ENCODE data around the gene TNS1. TPM values are rescaled to one million over a fixed set of nuclear protein-coding genes. Genes with fewer than 3 reads are reported as not detected.

TNS1 gene
- polyA plus RNA-seq, 4 donors, result 57.5 to 82.9 (median 63.6) TPM

DNA sequence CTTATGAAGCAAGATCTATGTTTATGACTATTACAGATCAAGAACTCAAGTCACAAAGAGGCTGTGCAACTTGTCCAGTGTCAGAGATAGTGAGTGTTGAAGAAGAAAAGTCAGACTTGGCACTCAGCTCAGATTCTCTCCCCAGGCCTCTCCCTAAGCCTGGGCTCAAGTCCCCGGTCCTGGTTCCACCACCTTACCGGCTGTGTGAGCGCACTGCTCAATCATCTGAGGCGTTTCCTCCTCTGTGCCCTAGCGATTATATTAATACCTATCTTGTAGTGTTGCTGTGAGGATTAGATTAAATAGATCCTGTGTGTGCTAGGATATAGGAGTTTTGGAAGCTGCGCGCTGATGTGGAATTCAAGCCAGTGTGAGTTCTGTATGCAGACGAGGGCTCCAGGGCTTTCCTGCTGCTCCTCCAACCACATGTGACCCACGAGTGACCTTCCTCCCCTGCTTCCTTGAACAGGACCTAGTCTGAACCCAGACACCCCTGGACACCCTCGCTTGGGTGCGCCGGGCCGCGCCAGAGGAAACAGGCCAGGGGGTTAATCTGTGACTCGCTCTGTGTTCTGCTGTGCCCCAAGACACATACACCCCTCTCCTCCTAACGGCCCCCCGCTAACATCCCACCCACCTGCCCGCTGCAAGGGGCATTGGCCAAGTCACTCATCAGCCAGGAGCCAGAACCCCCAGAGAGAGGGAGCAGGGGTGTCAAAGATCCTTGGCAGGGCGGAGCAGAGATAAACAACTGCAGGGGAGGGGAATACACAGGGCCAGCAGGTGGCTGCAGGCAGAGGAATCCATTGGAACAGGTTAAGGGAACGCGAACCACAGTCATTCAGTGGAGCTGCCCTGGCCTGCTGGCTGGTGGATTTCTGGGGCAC lies 38.3 kb downstream of the TNS1 start:
- no peak for DNase-seq (ENCODE audit: low read depth in 4 of 4, low spot score in 3 of 4)

DNA sequence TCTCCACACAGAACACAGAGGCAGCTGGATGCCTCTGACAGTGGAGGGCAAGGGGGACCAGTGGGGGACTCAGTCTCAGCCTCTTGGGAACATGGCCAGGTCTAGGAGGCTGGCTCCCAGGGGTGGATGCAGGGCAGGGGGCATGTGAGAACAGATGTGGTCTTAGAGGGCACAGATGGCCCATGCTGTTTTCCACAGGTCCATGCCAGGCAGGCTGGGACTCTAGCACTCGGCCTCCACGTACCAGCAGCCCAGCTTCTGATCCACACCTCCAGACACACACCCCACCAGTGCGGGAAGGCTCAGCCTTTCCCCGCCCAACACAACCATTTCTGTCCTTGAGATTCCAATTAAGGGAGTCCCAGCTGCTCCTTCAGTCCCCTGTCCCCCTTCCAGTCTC lies 42.4 kb downstream of the TNS1 start:
- no peak for DNase-seq (ENCODE audit: low read depth in 4 of 4, low spot score in 3 of 4)

DNA sequence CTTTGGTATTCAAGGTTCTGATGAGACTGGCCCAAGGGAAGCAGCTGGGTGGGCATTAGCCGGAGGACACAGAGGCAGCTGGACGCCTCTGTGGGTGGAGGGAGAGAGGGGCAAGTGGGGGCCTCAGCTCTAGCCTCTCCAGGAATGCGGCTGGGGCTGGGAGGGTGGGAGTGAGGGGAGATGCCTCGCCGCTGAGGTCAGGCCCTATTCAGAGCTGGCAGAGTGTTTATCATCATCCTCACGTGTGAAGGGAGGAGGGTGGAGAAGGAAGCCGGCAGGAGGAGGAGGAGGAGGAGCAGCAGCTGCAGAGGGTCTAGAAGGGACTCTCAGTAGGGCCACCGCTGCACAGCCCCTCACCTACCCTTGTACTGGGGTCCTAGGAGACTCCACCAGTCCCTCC lies 43.1 kb downstream of the TNS1 start:
- no peak for DNase-seq (ENCODE audit: low read depth in 4 of 4, low spot score in 3 of 4)

DNA sequence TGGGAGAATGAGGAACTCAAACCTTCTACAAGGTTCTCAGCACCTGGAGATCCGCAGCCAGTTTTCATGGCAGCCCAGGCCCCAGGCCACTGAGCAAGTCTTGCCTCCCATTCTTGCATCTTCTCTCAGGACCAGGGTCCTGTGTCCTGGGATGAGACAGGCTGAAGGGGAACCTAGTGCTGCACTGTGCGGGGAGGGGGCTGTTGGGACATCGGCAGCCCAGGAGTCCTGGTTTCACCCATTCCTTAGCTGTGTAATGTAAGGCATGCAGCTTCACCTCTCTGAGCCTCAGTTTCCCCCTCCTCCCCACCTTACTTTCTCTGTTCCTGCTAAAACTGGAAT lies 43.9 kb downstream of the TNS1 start:
- DNase-seq (ENCODE audit: low read depth in 4 of 4, low spot score in 3 of 4), result no peak

DNA sequence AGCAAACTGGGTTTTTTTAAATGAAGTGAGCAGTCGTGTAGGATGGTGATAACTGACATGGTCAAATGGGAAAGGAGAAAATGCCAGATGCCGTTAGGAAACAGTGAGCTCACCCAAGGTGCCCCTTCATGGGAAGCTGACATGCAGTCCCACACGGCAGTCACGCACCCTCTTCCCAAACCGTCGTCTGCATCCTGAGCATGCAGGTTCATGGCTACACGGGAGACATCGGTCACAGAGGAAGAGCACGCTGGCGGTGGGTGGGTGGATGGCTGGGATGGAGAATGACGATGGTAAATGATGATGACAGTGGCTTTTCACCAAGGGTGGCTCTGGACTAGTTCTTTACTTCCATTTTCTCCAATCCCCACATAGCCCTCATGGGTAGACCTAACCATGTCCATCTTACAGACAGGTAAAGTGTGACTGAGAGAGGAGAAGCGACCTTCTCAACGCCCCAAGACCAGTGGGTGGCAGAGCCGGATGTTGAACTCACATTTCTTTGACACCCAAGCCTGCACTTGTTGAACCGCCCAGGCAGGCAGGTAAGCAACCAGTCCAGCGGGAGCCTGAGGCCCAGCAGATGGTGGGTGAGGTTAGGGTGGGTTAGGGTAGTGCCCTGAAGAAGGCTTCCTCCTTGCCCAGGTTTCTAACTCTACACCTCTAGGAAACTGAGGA lies 44.5 kb downstream of the TNS1 start:
- DNase-seq (ENCODE audit: low read depth in 4 of 4, low spot score in 3 of 4), result no peak

DNA sequence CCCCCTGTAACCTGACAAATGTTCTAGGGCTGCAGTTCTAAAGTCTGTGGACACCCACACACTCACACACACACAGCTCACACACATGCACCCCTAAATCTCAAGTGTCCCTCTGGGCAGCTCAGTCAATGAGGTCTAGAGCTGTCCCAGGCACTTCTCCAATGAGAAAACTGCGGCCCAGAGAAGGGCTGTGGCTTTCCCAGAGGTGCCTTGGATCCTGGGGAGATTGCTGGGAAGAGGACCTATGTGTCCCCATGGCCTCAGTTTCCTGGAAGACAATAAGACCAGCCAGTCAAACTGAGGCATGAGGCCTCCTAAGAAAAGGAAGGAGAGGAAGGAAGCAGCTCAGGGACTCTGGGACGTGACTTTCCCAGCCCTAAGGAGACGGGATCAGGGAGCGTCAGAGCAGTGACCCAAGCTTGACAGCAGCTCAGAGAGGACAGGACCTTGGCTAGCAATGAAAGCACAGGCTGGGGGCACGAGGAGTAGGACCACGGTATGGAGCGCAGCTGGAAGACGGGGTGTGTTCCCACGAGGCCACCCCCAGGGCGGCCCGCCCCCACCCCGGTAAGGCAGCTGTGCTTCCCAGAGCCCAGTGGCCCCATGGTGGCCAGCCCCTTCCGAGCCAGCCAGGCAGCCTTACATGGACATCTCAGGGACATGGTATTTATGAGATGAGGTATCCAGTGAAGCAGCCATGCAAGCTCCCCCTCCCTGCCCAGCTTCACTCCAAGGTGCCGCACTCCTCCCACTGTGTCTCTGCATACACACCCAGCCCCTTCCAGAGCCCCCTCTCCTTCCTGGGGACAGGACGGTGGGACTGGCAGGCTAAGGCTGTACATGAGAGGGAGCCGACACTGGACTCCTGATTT lies 46.0 kb downstream of the TNS1 start:
- no peak for DNase-seq (ENCODE audit: low read depth in 4 of 4, low spot score in 3 of 4)

DNA sequence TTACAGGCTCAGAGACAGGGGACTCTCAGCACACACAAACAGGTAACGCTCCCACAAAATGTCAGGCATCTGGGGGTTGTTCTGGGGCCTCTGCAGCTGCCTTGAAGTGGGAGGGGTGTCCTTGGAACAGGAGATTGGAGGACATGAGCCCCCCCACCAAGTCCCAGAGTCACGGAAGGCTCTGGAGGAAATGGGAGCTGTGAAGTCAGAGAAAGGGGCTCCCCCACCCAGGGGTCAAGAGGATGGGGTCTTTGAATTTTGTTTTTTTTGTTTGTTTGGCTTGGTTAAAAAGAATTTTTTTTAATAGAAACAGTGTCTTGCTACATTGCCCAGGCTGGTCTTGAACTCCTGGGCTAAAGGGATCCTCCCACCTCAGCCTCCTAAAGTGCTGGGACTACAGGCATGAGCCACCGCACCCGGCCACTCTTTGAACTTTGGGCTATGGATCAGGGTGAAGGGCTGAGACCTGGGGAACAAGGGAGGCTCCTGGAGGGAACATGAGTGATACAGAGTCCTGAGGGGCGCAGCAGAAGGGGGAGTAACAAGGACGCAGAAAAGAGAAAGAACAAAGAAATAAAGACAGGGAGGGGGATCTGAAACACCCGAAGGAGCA lies 46.8 kb downstream of the TNS1 start:
- no peak for DNase-seq (ENCODE audit: low read depth in 4 of 4, low spot score in 3 of 4)

DNA sequence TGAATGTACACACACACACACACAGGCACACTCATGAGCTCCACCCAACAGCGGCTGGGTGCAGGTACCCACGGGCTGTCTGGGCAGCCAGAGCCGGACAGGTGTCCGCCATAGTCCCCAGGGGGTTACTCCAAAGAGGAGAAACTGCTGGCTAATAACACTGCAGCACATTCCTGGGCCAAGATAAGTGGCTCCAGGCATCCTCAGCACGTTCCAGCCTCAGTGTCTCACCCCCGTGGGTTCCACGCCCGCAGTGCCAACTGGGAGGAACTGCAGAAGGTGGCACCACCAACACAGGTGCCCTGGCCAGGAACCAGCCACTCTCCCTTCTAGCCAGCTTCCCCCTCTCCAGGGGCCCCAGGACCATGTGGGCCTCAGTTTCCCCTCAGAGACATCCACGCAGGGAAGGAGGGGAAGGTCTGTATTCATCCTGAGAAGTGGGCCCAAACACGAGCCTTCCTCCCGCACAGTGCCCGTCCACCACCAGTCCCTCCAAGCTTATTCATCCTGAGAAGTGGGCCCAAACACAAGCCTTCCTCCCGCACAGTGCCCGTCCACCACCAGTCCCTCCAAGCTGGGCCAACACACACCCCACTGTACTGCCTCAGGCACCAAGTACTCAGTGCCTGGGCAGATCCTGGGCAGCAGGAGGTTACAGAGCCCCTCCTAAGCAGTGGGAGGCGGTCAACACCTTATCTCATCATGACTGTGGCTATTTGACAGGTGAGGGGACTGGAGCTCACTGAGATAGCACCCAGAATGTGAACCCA lies 47.6 kb downstream of the TNS1 start:
- no peak for DNase-seq (ENCODE audit: low read depth in 4 of 4, low spot score in 3 of 4)

DNA sequence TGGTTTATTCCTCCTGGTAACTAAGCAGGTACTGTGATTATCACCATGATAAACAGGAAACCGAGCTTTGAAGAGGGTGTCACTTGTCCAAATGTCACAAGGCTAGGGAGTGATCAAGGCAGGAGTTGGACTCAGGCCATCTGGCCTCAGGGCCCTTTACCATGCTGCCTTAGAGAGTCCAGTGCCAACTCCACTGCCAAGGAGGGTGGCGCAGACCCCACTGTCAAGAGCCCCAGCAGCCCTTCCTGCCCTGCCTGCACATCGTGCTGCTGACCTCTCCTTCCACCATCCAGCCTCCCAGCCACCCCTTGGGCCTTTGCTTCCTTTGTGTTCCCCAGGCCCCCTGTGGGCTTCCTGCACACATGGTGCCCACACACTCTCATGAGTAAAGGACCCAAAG lies 48.3 kb downstream of the TNS1 start:
- no peak for DNase-seq (ENCODE audit: low read depth in 4 of 4, low spot score in 3 of 4)

DNA sequence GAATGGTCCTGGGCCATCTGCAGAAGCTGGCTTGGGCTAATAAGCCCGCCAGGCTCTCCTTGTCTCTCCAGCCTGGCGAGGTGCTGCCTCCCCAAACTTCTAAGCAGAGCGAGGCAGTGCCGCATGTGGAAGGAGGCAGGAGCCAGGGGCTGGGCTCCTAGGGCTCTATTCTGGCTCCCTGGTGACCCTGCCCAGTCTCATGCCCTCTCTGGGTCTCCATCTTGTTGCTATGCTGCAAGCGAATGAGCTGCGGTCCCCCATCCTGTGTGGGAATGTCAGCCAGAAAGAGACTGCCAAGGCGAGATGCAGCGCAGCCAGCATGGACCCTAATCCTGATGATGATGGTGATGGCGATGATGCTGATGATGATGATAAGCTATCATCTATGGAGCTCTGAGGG lies 48.7 kb downstream of the TNS1 start:
- no peak for DNase-seq (ENCODE audit: low read depth in 4 of 4, low spot score in 3 of 4)

DNA sequence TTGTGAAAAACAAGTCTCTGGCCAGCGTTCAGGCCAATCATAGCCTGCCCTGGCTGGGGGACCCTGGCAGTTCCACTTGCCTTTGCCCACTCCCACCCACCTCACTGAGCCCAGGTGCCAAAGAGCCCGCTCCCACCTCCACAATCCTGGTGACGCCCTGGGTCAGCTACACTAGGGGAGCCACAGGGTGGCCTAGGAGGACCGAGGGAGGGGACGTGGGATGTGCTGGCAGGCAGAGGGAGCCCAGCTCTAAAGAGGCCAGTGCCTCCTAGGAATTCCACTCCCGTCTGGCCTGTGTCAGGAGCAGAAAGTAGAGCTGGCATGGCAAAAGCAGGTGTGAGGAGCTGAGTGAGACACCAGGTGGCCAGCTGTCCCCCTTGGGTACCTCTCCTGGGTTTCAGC lies 49.3 kb downstream of the TNS1 start:
- no peak for DNase-seq (ENCODE audit: low read depth in 4 of 4, low spot score in 3 of 4)

DNA sequence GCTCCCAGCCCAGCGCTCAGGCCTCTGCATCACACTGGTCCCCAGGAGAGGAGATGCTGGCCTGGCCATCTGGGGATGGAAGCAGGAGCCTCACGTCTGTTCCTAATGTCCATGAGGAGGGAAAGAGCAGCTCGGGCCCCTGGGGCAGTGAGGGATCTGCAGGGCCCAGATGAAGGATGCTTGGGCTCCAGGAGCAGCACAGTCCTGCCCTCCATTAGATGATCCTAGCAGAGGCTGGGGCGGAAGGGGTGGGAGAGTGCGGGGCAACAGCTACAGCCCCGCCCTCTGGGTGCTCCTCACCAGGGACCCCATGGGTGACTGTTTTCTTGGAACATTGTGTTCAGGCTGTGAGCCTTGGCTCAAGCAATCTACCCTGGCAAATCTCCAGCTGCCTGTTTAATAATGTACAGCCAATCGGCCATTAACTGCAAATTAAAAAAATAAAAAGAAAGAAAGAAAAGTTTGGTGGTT lies 49.7 kb downstream of the TNS1 start:
- DNase-seq (ENCODE audit: low read depth in 4 of 4, low spot score in 3 of 4), result no peak

DNA sequence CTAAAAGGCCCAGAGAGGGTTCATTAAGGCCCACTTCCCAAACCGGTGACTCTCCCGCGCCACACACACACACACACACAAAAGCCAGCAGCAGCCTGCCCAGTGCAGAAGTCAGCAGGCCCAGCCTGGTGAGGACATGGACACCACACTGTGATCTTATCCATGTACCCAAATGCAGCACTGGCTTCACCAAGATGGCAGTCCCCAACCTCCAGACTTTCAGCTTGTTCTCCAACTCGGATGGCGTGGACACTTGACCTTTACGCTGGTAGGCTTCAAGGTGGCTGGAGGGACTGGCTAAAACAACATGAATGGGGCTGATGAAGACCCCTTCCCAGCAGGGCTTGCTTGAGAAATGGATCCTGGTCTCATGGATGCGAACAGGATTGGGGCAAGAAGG lies 50.4 kb downstream of the TNS1 start:
- DNase-seq (ENCODE audit: low read depth in 4 of 4, low spot score in 3 of 4), result no peak

DNA sequence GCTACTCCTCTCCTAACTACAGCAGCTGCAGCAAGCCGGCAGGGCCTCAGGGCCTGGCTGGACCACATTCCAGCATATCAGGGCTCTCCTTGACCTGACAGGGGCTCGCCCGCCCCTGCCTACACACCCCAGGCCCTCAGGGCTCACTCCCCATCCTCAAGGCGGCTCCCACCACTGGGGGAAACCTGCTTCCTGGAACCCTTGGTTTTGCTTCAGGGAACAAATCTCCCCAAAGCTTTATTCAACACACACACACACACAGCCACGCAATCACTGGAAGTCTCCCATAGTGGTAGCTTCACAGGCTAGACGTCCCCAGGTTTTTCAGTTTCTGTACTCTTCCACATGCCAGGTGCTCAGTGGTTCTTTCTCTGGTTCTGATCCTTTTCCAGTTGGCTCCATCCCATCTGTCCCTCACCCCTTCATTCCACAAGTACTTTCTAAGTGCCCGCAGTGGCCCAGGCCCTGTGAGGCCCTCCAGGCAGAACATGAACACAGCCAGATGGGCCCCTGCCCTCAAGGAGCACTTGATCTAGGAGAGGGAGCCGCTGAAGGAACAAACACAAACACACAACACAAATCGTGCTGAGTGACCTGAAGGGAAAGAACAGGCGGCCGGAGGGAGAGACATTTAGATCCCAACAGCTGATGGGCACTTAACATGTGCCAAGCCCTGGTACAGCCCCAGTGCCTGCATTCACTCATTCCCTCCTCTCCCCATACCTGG lies 51.1 kb downstream of the TNS1 start:
- no peak for DNase-seq (ENCODE audit: low read depth in 4 of 4, low spot score in 3 of 4)

DNA sequence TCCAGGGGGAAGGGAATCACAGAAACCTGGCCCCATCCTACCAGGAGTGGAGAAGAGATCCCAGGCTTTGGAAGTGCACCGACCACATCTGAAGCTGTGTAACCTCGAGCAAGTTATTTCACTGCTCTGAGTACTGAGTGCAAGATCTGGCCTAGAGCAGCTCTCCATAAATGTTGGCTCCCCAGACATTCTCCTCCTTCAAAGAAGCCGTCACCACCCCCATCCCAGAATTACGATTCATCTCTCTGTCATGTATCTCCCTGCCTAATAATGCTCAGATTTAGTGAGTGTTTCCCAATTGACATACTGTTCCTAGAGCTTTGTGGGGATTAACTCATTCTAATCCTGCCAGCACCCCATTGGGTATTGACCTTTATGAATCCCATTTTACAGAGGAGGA lies 51.7 kb downstream of the TNS1 start:
- no peak for DNase-seq (ENCODE audit: low read depth in 4 of 4, low spot score in 3 of 4)

DNA sequence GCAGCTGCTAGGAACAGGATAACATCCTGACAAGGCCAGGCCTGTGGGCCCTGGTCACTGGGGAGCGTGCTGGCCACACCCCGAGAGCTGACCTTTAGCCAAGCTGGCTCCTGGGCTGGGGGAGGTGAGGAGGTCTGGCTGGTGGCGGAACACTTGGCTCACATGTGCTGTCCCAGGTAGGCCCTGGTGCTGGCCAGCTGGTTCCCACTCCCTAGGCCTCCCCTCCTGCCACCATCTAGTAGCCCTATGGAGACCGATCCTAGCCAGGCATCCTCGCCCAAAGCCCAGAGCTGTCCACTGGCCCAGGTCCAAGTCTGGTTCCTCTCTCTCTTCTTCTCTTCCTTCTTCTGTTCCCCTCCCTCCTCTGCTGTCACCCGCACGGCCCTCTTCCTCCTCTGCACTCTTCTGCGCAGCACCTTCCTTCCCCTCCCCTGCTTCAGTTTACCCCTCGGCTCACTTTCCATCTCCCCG lies 52.4 kb downstream of the TNS1 start:
- DNase-seq (ENCODE audit: low read depth in 4 of 4, low spot score in 3 of 4), result no peak

DNA sequence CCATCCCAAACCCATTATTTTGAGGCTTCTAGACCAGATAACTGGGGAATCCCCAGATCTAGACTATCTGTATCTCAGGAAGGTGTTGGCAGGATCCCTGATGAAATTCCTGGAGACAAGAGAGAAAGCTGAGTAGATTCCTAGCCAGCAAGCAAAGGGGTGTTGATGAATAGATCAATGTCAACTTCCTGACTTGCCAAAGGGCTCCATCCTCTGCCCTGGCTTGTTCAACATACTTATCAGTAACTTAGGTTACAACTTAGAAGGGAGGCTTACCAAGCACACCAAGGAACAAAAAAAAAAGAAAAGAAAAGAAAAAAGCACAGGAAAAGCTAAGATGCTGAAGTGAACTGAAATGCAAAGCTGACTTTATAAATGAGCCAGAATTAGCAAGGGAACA lies 53.3 kb downstream of the TNS1 start:
- DNase-seq (ENCODE audit: low read depth in 4 of 4, low spot score in 3 of 4), result no peak

DNA sequence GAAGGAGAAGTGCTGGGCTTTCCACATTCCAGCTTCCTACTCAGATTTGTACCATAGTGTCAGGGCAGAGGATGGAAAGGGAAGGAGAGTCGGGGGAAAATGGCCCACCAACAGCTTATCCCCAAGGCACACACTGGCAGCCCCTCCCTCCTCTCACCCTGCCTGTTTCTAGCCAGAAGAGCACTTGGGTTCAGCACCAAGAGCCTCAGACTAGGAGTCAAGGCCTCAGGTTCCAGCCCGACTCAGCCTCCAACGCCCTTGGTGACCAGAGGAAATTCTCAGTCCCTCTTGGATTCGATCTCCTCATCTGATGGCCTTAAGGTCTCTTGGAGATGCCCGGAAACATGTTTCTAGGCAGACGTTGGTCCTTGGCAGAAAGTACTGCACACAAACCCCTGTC lies 53.9 kb downstream of the TNS1 start:
- no peak for DNase-seq (ENCODE audit: low read depth in 4 of 4, low spot score in 3 of 4)

DNA sequence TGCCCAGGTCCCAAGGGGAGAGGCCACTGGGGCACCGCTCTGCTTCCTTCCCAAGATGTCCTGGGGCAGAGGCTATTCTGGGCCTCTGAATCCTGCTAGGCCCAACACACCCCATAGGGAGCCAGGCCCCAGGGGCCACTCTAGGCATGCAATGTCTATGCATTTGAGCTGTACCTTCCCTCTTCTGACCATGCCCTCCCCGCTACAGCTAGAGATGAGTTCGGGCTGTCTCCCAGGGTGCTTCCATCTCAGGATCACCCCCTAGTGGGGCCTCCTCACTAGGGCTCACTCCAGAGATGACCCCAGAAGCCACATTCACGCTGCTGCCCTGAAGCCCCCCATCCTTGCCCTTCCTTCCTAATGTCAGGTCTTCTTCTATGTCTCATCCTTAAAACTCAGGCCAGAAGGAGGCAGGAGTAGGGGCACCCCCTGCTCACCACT lies 54.4 kb downstream of the TNS1 start:
- no peak for DNase-seq (ENCODE audit: low read depth in 4 of 4, low spot score in 3 of 4)
